Measurements from ENCODE around the gene RBKS.

GRCh38 chr2:27893006-27893405, 2.8 kb upstream of the RBKS start:
- TF ChIP-seq ZNF280D (CRISPR knock-in tag; IDR thresholded peaks at IDR 0.05) (no peak), SIN3A (IDR thresholded peaks at IDR 0.05; ENCODE audit: borderline replicate concordance, low read depth, low read length) (no peak), USF2 (IDR thresholded peaks at IDR 0.05; ENCODE audit: low read depth, low read length) (no peak), USF2 (CRISPR knock-in tag; IDR thresholded peaks at IDR 0.05; ENCODE audit: borderline replicate concordance) (no peak), ZBTB1 (CRISPR knock-in tag; IDR thresholded peaks at IDR 0.05; ENCODE audit: borderline replicate concordance) (no peak)

Data from HepG2 (cell line).